Activated T-helper 2 cell treated with anti-CD3 and anti-CD28 coated beads, Interferon-gamma antibody, Interleukin-2, Interleukin-4, amounts not matched to agents 10 μg/mL and 5 μg/mL and 100 μg/mL, durations not matched to agents 14 hours and 24 hours and 36 hours (primary cell): ENCODE data around the gene PCDHGA4. TPM values are rescaled to one million over a fixed set of nuclear protein-coding genes. Genes with fewer than 3 reads are reported as not detected.
"Not testable (repeated sequence)": the region's sequence is repeated elsewhere in the genome, so short reads cannot be mapped to it uniquely, and the experiment has no call there.

Source experiments
- DNase-seq: peaks from one replicate; pipeline ENCODE4 v3.0.0; 2021; ENCODE audit warnings: low spot score
- H3K27ac Mint-ChIP-seq: one replicate; pipeline ENCODE4 v1.8.0; 2021; ENCODE audit warnings: mixed read lengths
- H3K27me3 Mint-ChIP-seq: one replicate; pipeline ENCODE4 v1.8.0; 2021; ENCODE audit warnings: low read depth, mixed read lengths
- H3K36me3 Mint-ChIP-seq: one replicate; pipeline ENCODE4 v1.8.0; 2021; ENCODE audit warnings: low read depth, mixed read lengths
- H3K4me1 Mint-ChIP-seq: one replicate; pipeline ENCODE4 v1.8.0; 2021; ENCODE audit warnings: low read depth, mixed read lengths
- H3K4me3 Mint-ChIP-seq: one replicate; pipeline ENCODE4 v1.8.0; 2021; ENCODE audit warnings: low read depth, mild to moderate bottlenecking, moderate library complexity, mixed read lengths
- H3K9me3 Mint-ChIP-seq: one replicate; pipeline ENCODE4 v1.8.0; 2021; ENCODE audit warnings: mixed read lengths
- intact Hi-C: fragments of 100-400 bp; cut with micrococcal nuclease; formaldehyde crosslinking; loops from one replicate; pipeline ENCODE4 v1.15.1; 2023
- total RNA-seq: library from RNA; stranded (reverse); gene quantifications from 2 replicates; pipeline ENCODE4 v1.2.3, GENCODE V29; 2022

Gene PCDHGA4
- total RNA-seq, result 0.44 and 0.57 TPM in 2 replicates

DNA sequence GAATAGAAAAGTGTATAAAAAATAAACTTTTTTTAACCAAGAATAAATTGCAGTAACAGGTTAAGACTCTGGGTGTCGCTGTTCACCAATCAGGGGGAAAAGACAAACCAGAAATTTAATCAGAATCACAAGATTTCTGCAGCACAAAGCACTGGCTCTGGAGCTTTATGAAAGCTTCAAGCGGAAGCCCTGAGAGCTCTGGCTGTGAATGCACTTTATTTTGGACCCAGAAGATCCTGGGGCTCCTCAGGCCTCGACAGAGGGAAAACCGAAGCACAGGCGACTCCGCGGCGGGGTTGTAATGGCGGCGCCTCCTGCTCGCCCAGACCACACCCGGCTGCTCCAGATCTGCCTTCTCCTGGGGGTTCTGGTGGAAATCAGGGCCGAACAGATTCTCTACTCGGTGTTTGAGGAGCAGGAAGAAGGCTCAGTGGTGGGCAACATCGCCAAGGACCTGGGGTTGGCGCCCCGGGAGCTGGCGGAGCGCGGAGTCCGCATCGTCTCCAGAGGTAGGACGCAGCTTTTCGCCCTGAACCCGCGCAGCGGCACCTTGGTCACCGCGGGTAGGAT is at the start of gene PCDHGA4:
Gene PCDHGA4, plus strand, starts transcription at position 122 of the 570 bp plus-strand sequence. Its CDS starts 87 bp downstream, at position 209.
- H3K27me3 Mint-ChIP-seq, result peaks cover 20% of the 10 kb centered on the region
- no peak within 1 kb of the TSS for H3K27ac Mint-ChIP-seq
- no peaks in the 10 kb centered on the region for H3K36me3 Mint-ChIP-seq
- H3K4me3 Mint-ChIP-seq, result peak within 1 kb of the TSS; percentile 39
- DNase-seq, result no peak
- intact Hi-C loops, result loop anchor here (5.0 to 10.0 kb wide), 4 partner anchors 67 to 202 kb away; partner anchors contain the start of gene PCDHGA11
- H3K4me1 Mint-ChIP-seq, result peaks cover 6% of the 10 kb centered on the region
- H3K9me3 Mint-ChIP-seq, result peaks cover 23% of the 10 kb centered on the region

GRCh38 chr5:141306630-141307029 is 48.2 kb upstream of the PCDHGA4 start:
- H3K27ac Mint-ChIP-seq, result no peak overlapping the region
- H3K27me3 Mint-ChIP-seq, result no peaks in the 10 kb centered on the region
- H3K36me3 Mint-ChIP-seq, result peaks cover 3% of the 10 kb centered on the region
- intact Hi-C loops, result no loop called here
- H3K9me3 Mint-ChIP-seq, result peaks cover 69% of the 10 kb centered on the region
- H3K4me1 Mint-ChIP-seq, result no peaks in the 10 kb centered on the region
- H3K4me3 Mint-ChIP-seq, result no peak overlapping the region
- no peak for DNase-seq

DNA sequence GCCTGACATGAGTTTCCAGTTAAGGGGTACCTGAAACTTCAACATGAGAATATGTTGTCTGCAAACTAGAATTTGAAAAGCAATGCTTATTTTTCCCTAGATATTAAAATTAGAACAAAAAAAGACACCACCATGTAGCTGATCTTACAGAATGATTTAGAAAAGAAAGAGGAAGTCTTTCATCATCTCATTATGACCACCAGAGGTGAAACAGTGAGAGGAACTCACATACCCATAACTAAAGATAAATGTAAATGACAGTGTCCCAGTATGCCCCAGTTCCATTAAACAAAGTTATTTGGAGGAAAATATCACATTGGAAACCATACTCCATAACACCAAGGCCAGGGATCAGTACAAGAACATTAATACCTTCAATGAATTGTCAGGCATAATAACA is 41.1 kb upstream of the PCDHGA4 start:
- peaks cover 52% of the 10 kb centered on the region for H3K36me3 Mint-ChIP-seq
- H3K27ac Mint-ChIP-seq, result no peak overlapping the region
- no peak overlapping the region for H3K4me3 Mint-ChIP-seq
- H3K4me1 Mint-ChIP-seq, result peaks cover 3% of the 10 kb centered on the region
- intact Hi-C loops, result no loop called here
- H3K27me3 Mint-ChIP-seq, result no peaks in the 10 kb centered on the region
- peaks cover 72% of the 10 kb centered on the region for H3K9me3 Mint-ChIP-seq
- DNase-seq, result no peak

DNA sequence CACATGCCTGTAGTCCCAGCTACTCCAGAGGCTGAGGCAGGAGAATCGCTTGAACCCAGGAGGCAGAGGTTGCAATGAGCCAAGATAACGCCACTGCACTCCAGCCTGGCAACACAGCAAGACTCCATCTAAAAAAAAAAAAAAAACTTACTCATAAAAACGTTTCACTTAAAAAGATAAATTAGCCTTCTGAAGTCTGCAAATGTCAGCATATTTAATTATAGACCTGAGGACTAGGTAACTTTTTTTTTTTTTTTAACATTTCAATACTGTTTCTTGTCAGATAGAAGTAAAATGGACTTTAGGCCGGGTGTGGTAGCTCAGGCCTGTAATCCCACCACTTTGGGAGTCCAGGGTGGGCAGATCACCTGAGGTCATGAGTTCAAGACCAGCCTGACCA is 37.9 kb upstream of the PCDHGA4 start:
- not testable (repeated sequence) for H3K27me3 Mint-ChIP-seq

DNA sequence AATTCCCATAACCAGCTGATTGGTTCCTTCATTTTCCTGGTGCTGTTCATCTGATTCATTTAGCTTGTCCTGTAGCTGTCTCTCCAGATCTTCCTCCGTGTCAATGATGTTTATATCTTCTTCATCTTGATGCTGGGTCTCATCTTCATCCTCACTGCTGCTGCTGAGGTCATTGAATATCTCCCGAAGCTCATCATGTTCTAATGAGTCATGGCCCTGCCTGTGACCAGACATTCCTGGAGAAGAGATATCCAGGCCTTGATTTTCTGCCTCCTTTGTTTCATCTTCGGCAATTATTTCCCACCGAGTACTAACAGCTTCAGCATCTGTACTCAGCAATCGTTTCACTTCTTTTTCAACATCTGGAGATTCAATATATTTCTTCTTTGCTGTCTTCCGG is 35.6 kb upstream of the PCDHGA4 start:
- intact Hi-C loops, result no loop called here
- Mint-ChIP-seq H3K27me3 (no peaks in the 10 kb centered on the region), H3K36me3 (peaks cover 66% of the 10 kb centered on the region), H3K27ac (peak overlapping the region; percentile 17), H3K9me3 (peaks cover 56% of the 10 kb centered on the region), H3K4me3 (peak overlapping the region; percentile 94), H3K4me1 (peaks cover 14% of the 10 kb centered on the region)
- no peak for DNase-seq

More for the DNA sequence above, 37.9 kb upstream of the PCDHGA4 start:
- Mint-ChIP-seq H3K9me3 (peaks cover 74% of the 10 kb centered on the region), H3K4me1 (peaks cover 14% of the 10 kb centered on the region), H3K36me3 (peaks cover 70% of the 10 kb centered on the region)
- H3K4me3 Mint-ChIP-seq, H3K27ac Mint-ChIP-seq, intact Hi-C loops, DNase-seq: not testable (repeated sequence)

DNA sequence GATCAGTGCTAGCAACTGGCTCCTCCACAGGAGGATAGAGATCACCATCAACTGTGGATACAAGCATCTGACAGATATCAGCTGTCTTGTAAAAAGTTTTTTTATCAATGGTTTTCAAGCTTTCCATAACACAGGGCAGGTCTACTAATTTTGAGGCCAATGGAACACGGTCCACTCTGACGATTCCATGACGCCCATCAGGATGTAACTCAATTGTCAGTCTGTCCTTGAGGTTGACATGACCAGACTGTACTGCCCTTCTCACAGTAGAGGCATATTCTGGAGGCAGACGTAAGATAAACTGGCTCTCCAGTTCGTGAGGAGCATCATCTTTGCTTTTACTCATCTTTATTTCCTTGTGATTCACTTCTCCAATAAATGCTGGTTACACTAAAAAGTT is 35.1 kb upstream of the PCDHGA4 start:
- DNase-seq, result no peak
- intact Hi-C loops, result loop anchor here (2.0 kb wide), 1 partner anchor 245 kb away; no protein-coding TSS in a partner anchor
- peaks cover 62% of the 10 kb centered on the region for H3K36me3 Mint-ChIP-seq
- H3K4me1 Mint-ChIP-seq, result peaks cover 14% of the 10 kb centered on the region
- peaks cover 1% of the 10 kb centered on the region for H3K27me3 Mint-ChIP-seq
- peak overlapping the region; percentile 97 for H3K27ac Mint-ChIP-seq
- peak overlapping the region; percentile 94 for H3K4me3 Mint-ChIP-seq
- peaks cover 53% of the 10 kb centered on the region for H3K9me3 Mint-ChIP-seq

GRCh38 chr5:141320225-141321169 is 34.3 kb upstream of the PCDHGA4 start, which contains the start of gene TAF7:
TSS of gene TAF7 (minus strand) at chr5:141320784. CDS start at chr5:141320044, 740 bp downstream.
- DNase-seq, result peak; percentile 91
- Mint-ChIP-seq H3K27me3 (peaks cover 1% of the 10 kb centered on the region), H3K36me3 (peaks cover 54% of the 10 kb centered on the region), H3K27ac (peak within 1 kb of the TSS; percentile 97), H3K4me1 (peaks cover 14% of the 10 kb centered on the region), H3K9me3 (peaks cover 49% of the 10 kb centered on the region), H3K4me3 (peak within 1 kb of the TSS; percentile 94)
- intact Hi-C loops, result loop anchor here (2.0 kb wide), 1 partner anchor 244 kb away; no protein-coding TSS in a partner anchor

GRCh38 chr5:141322261-141322660 is 32.6 kb upstream of the PCDHGA4 start:
- H3K9me3 Mint-ChIP-seq, result peaks cover 46% of the 10 kb centered on the region
- H3K36me3 Mint-ChIP-seq, result peaks cover 41% of the 10 kb centered on the region
- peaks cover 23% of the 10 kb centered on the region for H3K4me1 Mint-ChIP-seq

DNA sequence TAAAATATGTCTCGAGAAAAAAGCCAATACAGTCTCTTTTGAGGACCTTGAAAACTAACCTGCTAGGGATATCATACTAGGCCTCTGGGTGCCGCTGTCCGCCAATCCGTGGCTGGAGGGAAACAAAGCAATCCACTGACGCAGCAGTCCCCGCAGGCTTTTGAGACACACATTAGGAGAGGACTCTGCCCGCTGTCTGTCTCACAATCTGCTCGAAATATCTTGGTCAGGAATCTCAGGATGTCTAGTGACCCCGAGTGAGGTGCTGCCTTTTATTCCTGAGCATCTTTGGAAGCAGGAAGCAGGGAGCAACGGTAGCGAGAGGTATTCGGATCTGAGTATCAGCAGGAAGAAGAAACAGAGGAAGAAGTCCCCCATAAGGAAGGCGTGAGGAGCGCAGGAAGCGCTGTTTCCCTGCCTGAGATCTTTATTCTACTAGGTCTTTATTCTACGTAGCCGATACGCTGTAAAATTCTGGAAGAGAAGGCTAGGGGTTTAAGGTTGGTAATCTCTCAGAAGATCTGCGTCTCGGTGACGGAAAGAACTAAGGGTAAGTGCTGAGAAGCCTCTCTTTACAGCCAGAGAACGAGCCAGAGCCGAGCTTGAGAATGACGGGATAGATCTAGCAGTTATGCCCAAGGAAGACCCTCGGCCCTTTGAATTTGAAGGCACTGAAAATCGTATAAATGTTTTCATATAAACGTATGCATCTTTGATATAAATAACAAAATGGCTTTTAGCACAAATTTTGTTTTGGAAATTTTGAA is 28.6 kb upstream of the PCDHGA4 start:
- Mint-ChIP-seq H3K27ac (peak overlapping the region; percentile 77), H3K36me3 (peaks cover 6% of the 10 kb centered on the region), H3K9me3 (peaks cover 20% of the 10 kb centered on the region), H3K27me3 (peaks cover 6% of the 10 kb centered on the region), H3K4me1 (peaks cover 9% of the 10 kb centered on the region), H3K4me3 (peak overlapping the region; percentile 95)
- peak; percentile 58 for DNase-seq
- intact Hi-C loops, result loop anchor here (2.0 kb wide), 1 partner anchor 187 kb away; no protein-coding TSS in a partner anchor

More at GRCh38 chr5:141322261-141322660, 32.6 kb upstream of the PCDHGA4 start:
- intact Hi-C loops, result no loop called here
- peak overlapping the region; percentile 33 for H3K27ac Mint-ChIP-seq
- peak overlapping the region; percentile 21 for H3K4me3 Mint-ChIP-seq
- H3K27me3 Mint-ChIP-seq, result peaks cover 1% of the 10 kb centered on the region
- DNase-seq, result no peak

- Mint-ChIP-seq H3K36me3 (no peaks in the 10 kb centered on the region), H3K27me3 (peaks cover 17% of the 10 kb centered on the region), H3K4me1 (peaks cover 9% of the 10 kb centered on the region), H3K9me3 (peaks cover 21% of the 10 kb centered on the region), H3K27ac (no peak overlapping the region), H3K4me3 (no peak overlapping the region)
- DNase-seq, result no peak
- intact Hi-C loops, result no loop called here
Observed at GRCh38 chr5:141328231-141328630, 26.6 kb upstream of the PCDHGA4 start.

GRCh38 chr5:141330299-141331080 is 24.3 kb upstream of the PCDHGA4 start, which contains the start of gene PCDHGA1:
TSS of gene PCDHGA1 (plus strand) at chr5:141330514.
- peaks cover 9% of the 10 kb centered on the region for H3K4me1 Mint-ChIP-seq
- H3K27me3 Mint-ChIP-seq, result peaks cover 29% of the 10 kb centered on the region
- H3K4me3 Mint-ChIP-seq, result peak within 1 kb of the TSS; percentile 32
- intact Hi-C loops, result no loop called here
- H3K9me3 Mint-ChIP-seq, result peaks cover 27% of the 10 kb centered on the region
- no peak for DNase-seq
- H3K36me3 Mint-ChIP-seq, result no peaks in the 10 kb centered on the region
- H3K27ac Mint-ChIP-seq, result no peak within 1 kb of the TSS
